Activated naive CD8-positive, alpha-beta T cell treated with anti-CD3 and anti-CD28 coated beads, Interleukin-2, amount 50 U/mL, for 24 hours (primary cell): ENCODE data around the gene CYP2U1.
"Not testable (repeated sequence)": the region's sequence is repeated elsewhere in the genome, so short reads cannot be mapped to it uniquely, and the experiment has no call there.

Source experiments
- ATAC-seq: fragments of 150-1000 bp; cut with Tn5 transposase; one replicate; pipeline ENCODE4 v1.10.0; 2021
- DNase-seq: peaks from one replicate; pipeline ENCODE4 v3.0.0; 2021
- H3K27ac Mint-ChIP-seq: one replicate; pipeline ENCODE4 v1.8.0; 2021; ENCODE audit warnings: mild to moderate bottlenecking, mixed read lengths
- H3K27me3 Mint-ChIP-seq: one replicate; pipeline ENCODE4 v1.8.0; 2021; ENCODE audit warnings: mixed read lengths
- H3K36me3 Mint-ChIP-seq: one replicate; pipeline ENCODE4 v1.8.0; 2021; ENCODE audit warnings: low read depth, mixed read lengths
- H3K4me1 Mint-ChIP-seq: one replicate; pipeline ENCODE4 v1.8.0; 2021; ENCODE audit warnings: mixed read lengths
- H3K4me3 Mint-ChIP-seq: one replicate; pipeline ENCODE4 v1.8.0; 2021; ENCODE audit warnings: mild to moderate bottlenecking, moderate library complexity, mixed read lengths
- H3K9me3 Mint-ChIP-seq: one replicate; pipeline ENCODE4 v1.8.0; 2021; ENCODE audit warnings: mixed read lengths

CYP2U1 gene

DNA sequence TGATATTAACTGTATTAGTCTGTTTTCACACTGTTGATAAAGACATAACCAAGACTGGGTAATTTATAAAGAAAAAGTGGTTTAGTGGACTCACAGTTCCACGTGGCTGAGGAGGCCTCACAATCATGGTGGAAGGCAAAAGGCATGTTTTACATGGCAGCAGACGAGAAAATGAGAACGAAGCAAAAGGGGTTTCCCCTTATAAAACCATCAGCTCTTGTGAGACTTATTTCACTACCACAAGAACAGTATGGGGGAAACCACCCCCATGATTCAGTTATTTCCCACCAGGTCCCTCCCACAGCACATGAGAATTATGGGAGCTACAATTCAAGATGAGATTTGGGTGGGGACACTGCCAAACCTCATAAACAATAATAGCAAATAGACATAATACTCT, 26.3 kb upstream of the CYP2U1 start:
- not testable (repeated sequence) for H3K27ac Mint-ChIP-seq, H3K4me3 Mint-ChIP-seq, H3K9me3 Mint-ChIP-seq, H3K36me3 Mint-ChIP-seq, DNase-seq, ATAC-seq, H3K4me1 Mint-ChIP-seq
- H3K27me3 Mint-ChIP-seq: peaks cover 17% of the 10 kb centered on the region

DNA sequence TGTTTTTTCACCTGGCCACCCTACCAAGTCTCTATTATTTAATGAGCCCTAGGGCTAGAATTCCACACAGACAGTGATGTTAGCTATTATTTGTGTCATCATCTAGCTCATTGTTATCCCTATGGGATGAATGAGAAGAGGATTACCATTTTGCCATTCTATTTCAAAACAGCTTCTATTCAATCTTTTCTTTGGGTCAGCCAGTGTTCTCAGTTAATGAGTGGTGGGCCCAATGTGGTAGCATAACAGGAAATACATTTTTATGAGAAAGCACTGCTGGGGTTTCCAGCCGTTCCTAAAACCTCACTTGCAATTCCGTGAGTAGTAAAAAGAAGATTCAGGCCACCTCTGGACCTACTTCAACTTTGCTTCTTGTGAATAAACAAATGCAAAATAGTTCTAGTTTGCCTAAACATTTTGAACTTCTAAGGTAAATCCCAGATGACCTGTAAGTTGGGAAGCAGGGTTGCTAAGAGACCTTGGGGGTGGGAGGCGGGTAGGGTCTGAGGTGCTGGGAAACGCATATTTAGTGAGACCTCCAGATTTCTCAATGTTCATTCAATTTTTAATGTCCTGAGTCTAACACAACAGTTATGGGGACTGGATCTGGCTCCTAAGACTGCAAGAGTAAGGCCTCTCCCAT, 24.8 kb upstream of the CYP2U1 start:
- Mint-ChIP-seq H3K9me3 (peaks cover 10% of the 10 kb centered on the region), H3K4me1 (peaks cover 1% of the 10 kb centered on the region), H3K27me3 (peaks cover 14% of the 10 kb centered on the region), H3K4me3 (no peak overlapping the region), H3K36me3 (peaks cover 2% of the 10 kb centered on the region), H3K27ac (no peak overlapping the region)
- ATAC-seq (no peak), DNase-seq (no peak)

DNA sequence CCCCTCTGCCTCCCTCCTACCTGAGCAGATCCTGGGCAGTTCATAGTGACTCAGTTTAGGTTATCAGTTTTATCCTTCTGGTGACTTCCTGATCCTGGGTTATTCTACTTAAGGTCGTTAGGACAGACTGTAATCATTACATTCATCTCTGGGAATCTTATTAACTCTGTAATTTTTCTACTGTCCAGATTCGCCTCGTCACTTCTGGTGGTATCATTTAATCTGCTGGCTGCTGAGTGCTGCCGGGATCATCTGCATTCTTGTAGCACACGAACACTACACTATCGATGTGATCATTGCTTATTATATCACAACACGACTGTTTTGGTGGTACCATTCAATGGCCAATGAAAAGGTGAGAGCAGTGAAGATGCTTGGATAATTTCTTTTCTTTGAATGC, 23.0 kb upstream of the CYP2U1 start:
- H3K4me1 Mint-ChIP-seq: peaks cover 1% of the 10 kb centered on the region
- no peak overlapping the region for H3K27ac Mint-ChIP-seq
- H3K4me3 Mint-ChIP-seq: no peak overlapping the region

DNA sequence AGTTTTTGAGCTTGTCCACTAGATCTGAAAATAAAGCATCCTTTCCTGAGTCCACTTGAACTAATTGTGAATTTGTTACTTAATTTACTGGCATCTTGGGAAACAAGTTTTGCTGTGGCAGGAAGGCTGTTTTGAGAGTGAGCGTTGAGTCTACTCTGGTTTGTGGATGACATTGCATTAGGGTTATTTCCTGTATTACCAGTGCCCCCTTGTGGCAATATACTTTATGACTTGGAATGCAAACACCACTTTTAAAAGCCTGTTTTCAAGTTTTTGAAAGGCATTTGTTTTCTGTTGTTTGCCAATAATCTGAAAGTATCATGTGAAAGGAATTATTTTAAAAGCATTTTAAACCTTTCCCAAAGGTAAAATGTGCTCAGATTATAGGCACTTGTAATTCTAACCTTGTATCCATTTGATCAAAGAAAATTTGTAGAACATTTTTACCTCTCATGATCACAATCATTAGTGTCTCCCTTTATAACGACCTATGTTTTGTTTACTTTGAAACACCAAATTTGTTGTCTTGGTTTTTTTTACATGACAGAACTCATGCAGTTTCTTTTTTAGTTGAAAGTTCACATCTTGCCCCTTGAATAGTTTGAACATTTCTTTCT, 18.0 kb upstream of the CYP2U1 start:
- no peak overlapping the region for H3K27ac Mint-ChIP-seq
- peaks cover 3% of the 10 kb centered on the region for H3K27me3 Mint-ChIP-seq
- no peaks in the 10 kb centered on the region for H3K9me3 Mint-ChIP-seq
- no peaks in the 10 kb centered on the region for H3K4me1 Mint-ChIP-seq
- no peaks in the 10 kb centered on the region for H3K36me3 Mint-ChIP-seq
- DNase-seq (no peak), ATAC-seq (peak; percentile 57)
- no peak overlapping the region for H3K4me3 Mint-ChIP-seq

More for the DNA sequence above, 23.0 kb upstream of the CYP2U1 start:
- Mint-ChIP-seq H3K27me3 (peaks cover 5% of the 10 kb centered on the region), H3K36me3 (peaks cover 2% of the 10 kb centered on the region), H3K9me3 (peaks cover 10% of the 10 kb centered on the region)
- ATAC-seq (no peak), DNase-seq (no peak)

DNA sequence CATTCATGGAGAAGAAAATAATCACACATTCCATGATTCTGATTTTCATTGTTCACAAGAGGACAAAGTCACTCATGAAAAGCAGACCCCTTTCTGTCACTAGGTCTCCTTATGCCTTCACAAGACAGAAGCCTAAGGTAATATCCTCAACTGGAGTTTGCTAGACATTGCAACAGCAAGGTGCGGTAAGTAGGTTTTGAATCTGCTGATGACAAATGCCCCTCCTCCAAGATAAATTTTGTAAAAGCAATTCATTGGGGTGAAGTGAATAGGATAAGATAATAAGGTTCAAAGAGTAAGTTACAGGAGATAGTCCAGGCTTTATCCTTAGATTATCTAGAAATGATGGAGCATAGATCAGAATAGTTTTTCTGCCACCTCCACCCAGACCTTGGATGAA, 16.1 kb upstream of the CYP2U1 start:
- H3K27ac Mint-ChIP-seq: no peak overlapping the region
- H3K27me3 Mint-ChIP-seq: peaks cover 6% of the 10 kb centered on the region
- peaks cover 8% of the 10 kb centered on the region for H3K9me3 Mint-ChIP-seq
- H3K36me3 Mint-ChIP-seq: peaks cover 5% of the 10 kb centered on the region
- no peaks in the 10 kb centered on the region for H3K4me1 Mint-ChIP-seq
- no peak for ATAC-seq
- H3K4me3 Mint-ChIP-seq: no peak overlapping the region
- no peak for DNase-seq

DNA sequence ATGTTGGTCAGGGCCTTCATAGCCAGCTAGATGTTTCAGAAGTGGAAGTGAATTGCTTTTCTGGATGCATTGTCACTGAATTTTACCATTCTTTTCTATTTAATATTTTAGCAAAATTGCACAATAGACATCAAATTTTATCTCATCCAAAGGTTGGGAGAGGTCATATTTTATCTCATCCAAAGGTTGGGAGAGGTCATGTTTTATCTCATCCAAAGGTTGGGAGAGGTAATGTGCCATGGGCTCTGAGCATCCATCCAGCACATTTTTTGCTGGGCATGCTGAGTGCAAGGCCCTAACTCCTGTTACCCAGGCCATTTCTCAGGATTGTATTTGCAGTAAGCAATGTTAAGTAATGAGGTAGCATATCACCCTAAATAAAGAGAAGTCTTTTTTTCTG, 14.7 kb upstream of the CYP2U1 start:
- no peaks in the 10 kb centered on the region for H3K4me1 Mint-ChIP-seq
- H3K4me3 Mint-ChIP-seq: no peak overlapping the region
- ATAC-seq (no peak), DNase-seq (no peak)
- peaks cover 3% of the 10 kb centered on the region for H3K27me3 Mint-ChIP-seq
- no peak overlapping the region for H3K27ac Mint-ChIP-seq
- peaks cover 13% of the 10 kb centered on the region for H3K9me3 Mint-ChIP-seq
- peaks cover 5% of the 10 kb centered on the region for H3K36me3 Mint-ChIP-seq

DNA sequence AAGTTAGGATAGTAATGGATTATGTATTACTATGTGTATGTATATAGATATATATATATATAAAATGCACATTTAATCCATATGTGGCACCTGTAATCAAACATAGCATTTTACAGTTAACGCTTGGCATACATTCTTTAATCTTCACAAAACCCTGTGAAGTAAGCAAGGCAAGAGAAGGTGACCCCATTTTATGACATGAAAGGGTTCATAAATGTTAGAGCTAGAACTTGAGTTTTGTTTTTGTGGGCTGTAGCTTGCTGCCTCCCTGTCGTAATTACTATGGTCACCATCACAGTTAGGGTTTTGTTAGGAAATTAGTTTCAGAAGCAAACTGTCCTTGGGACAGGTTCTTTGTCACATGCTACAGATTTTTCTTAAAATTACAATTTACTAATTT, 13.8 kb upstream of the CYP2U1 start:
- Mint-ChIP-seq H3K27ac (no peak overlapping the region), H3K36me3 (peaks cover 5% of the 10 kb centered on the region), H3K27me3 (peaks cover 8% of the 10 kb centered on the region), H3K4me1 (no peaks in the 10 kb centered on the region), H3K4me3 (no peak overlapping the region), H3K9me3 (peaks cover 13% of the 10 kb centered on the region)
- no peak for ATAC-seq
- DNase-seq: no peak

DNA sequence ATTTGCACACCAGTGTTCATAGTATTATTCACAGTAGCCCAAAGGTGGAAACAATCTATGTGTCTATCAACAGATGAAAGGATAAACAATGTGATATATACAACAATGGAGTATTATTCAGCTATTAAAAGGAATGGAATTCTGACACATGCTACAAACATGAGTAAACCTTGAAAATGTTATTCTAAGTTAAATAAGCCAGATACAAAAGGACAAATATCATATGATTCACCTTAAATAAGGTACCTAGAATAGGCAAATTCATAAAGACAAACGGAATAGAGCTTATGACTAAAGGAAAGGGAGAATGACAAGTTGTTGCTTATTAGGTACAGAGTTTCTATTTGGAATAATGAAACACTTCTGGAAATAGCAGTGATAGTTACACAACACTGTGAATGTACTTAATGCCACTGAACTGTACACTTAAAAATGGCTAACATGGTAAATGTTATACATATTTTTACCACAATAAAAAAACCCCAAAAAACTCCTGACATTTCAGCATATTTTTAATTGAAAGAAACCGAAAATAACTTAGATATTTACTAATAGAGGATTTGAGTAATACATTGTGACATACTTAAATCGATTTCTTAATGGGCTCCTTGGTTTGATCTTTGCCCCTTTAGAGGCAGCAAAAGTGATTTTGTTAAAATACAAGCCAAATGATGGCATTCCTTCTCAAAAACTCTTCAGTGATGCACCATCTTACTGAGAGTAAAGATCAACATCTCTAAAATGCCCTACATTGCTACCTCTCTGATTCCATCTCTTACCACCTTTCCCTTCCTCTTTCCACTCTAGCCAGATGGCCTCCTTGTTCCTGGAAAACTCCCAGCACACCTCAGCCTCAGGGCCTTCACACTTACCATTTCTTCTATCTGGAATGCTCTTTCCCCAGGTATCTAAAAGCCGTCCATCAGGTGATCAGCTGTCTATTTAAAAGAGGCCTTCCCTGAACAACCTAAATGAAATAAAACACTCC, 8.6 kb upstream of the CYP2U1 start:
- Mint-ChIP-seq H3K27me3 (peaks cover 10% of the 10 kb centered on the region), H3K9me3 (peaks cover 13% of the 10 kb centered on the region), H3K4me1 (no peaks in the 10 kb centered on the region), H3K36me3 (peaks cover 5% of the 10 kb centered on the region), H3K27ac (no peak overlapping the region), H3K4me3 (no peak overlapping the region)
- ATAC-seq (no peak), DNase-seq (no peak)

DNA sequence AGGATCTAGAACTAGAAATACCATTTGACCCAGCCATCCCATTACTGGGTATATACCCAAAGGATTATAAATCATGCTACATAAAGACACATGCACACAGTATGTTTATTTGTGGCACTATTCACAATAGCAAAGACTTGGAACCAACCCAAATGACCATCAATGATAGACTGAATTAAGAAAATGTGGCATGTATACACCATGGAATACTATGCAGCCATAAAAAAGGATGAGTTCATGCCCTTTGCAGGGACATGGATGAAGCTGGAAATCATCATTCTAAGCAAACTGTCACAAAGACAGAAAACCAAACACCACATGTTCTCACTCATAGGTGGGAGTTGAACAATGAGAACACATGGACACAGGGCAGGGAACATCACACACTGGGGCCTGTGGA, 5.6 kb upstream of the CYP2U1 start:
- H3K27ac Mint-ChIP-seq, H3K27me3 Mint-ChIP-seq, ATAC-seq, H3K4me3 Mint-ChIP-seq, DNase-seq, H3K4me1 Mint-ChIP-seq, H3K9me3 Mint-ChIP-seq, H3K36me3 Mint-ChIP-seq: not testable (repeated sequence)

DNA sequence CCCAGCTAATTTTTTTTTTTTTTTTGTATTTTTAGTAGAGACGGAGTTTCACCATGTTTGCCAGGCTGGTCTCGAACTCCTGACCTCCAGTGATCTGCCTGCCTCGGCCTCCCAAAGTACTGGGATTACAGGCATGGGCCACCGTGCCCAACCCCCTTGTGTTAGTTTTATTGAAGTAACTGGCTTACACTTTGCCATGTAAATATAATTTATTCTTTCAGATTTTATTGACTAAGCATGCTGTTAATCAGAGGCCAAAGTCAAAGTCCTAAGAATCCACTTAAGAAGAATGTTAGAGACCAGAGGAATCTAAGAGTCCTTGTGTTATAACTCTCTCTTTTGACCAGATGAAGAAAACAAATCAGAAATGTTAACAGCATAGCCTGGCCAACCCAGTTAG, 4.5 kb upstream of the CYP2U1 start:
- not testable (repeated sequence) for DNase-seq, H3K36me3 Mint-ChIP-seq, H3K4me3 Mint-ChIP-seq, H3K27me3 Mint-ChIP-seq, H3K9me3 Mint-ChIP-seq, H3K4me1 Mint-ChIP-seq, ATAC-seq, H3K27ac Mint-ChIP-seq

DNA sequence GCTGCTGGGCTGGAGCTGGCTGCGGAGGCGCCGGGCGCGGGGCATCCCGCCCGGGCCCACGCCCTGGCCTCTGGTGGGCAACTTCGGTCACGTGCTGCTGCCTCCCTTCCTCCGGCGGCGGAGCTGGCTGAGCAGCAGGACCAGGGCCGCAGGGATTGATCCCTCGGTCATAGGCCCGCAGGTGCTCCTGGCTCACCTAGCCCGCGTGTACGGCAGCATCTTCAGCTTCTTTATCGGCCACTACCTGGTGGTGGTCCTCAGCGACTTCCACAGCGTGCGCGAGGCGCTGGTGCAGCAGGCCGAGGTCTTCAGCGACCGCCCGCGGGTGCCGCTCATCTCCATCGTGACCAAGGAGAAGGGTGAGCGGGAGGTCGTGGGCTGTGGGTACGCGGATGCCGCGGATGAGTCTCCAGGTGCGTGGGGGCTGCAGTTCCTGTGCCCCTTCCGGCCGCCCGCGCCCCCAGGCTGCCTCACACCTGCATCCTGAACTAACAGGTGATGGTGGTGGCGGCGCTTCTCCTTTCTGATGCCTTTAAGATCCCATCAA, 499 bp downstream of the CYP2U1 start:
- Mint-ChIP-seq H3K27ac (no peak overlapping the region), H3K4me1 (peaks cover 26% of the 10 kb centered on the region), H3K4me3 (peak overlapping the region; percentile 82), H3K9me3 (no peaks in the 10 kb centered on the region), H3K27me3 (no peaks in the 10 kb centered on the region), H3K36me3 (peaks cover 3% of the 10 kb centered on the region)
- peak; percentile 22 for ATAC-seq
- peak; percentile 31 for DNase-seq

DNA sequence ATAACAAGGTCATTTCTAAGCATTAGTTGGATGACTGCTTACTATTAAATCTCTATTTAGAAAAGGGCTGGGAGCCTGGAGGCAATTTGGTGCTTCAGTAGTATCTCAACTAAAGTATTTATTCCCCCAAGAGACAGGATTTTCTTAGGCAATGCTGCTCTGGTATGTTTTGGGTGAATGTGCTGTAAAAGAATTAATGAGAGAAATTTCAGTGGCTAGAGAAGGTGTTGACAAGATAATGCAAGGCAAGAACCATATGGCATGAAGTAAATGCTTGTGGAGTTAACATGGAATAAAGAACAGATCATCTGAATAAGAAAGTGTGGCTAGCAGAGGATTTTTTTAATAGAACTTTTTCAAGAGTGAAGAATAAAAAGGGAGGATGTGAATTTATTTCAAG, 3.9 kb downstream of the CYP2U1 start:
- no peak overlapping the region for H3K27ac Mint-ChIP-seq
- no peak for ATAC-seq

DNA sequence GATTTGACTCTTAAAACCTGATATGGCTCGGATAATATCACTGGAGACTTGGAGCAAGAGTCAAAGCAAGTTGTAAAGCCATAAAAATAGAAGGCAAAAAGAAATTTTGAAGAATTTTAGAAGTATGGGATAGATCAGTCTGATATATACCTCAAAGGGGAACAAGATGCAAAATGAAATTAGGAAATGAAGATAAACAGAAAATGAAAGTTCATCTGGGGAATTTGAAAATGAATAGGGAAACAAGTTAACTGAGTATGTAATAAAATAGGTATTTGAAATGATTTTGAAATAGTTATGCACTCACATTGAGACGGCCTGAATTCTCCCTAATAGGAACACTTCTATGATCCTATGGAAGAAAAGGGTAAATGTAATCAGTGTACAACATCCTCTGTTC, 5.7 kb downstream of the CYP2U1 start:
- Mint-ChIP-seq H3K36me3 (peaks cover 7% of the 10 kb centered on the region), H3K4me3 (no peak overlapping the region), H3K9me3 (no peaks in the 10 kb centered on the region), H3K27ac (no peak overlapping the region), H3K27me3 (no peaks in the 10 kb centered on the region), H3K4me1 (peaks cover 27% of the 10 kb centered on the region)
- no peak for DNase-seq
- ATAC-seq: no peak

More for the DNA sequence above, 3.9 kb downstream of the CYP2U1 start:
- H3K36me3 Mint-ChIP-seq: peaks cover 7% of the 10 kb centered on the region
- no peaks in the 10 kb centered on the region for H3K9me3 Mint-ChIP-seq
- DNase-seq: no peak
- H3K4me1 Mint-ChIP-seq: peaks cover 34% of the 10 kb centered on the region
- H3K4me3 Mint-ChIP-seq: no peak overlapping the region
- no peaks in the 10 kb centered on the region for H3K27me3 Mint-ChIP-seq

DNA sequence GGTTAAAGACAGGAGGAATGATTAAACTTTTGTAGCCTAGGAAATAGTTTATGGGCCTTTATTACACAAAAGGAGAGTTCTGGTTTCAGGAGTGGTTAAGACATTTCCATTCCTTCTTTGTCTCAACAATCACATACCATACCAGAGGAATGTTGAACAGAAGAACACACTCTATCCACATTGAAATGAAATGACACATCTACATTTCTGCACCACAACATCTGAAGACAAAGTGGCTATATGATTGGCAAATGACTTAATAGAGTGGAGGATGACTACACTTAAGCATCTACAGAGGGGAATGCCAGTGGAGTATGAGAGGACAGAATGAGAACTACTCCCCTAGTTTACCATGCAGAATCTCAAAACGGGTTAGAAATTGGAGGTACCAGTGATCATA, 8.0 kb downstream of the CYP2U1 start:
- Mint-ChIP-seq H3K27ac (no peak overlapping the region), H3K4me3 (no peak overlapping the region), H3K27me3 (no peaks in the 10 kb centered on the region), H3K9me3 (no peaks in the 10 kb centered on the region), H3K36me3 (peaks cover 7% of the 10 kb centered on the region), H3K4me1 (peaks cover 10% of the 10 kb centered on the region)
- ATAC-seq: peak; percentile 52
- no peak for DNase-seq
